A172 (cell line): ENCODE measurements around the gene NAIF1. TPM values are rescaled to one million over a fixed set of nuclear protein-coding genes. Genes with fewer than 3 reads are reported as not detected.
"Not testable (repeated sequence)": the region's sequence is repeated elsewhere in the genome, so short reads cannot be mapped to it uniquely, and the experiment has no call there.

Experiments
- DNase-seq: peaks from one replicate; pipeline ENCODE4 v3.0.0-alpha.2; 2015; ENCODE audit warnings: low spot score
- total RNA-seq: library from RNA; depleted of rRNA; stranded (reverse); fragments of >200 nt; shearing (Covaris generic); gene quantifications from 2 replicates; pipeline ENCODE4 v1.2.3, GENCODE V29; 2014

NAIF1 gene
- total RNA-seq, 1 experiment from 2014 or later, result 14.1 TPM

GRCh38 chr9:128059365-128059983 is 7.6 kb downstream of the NAIF1 start:
- no peak for DNase-seq

DNA sequence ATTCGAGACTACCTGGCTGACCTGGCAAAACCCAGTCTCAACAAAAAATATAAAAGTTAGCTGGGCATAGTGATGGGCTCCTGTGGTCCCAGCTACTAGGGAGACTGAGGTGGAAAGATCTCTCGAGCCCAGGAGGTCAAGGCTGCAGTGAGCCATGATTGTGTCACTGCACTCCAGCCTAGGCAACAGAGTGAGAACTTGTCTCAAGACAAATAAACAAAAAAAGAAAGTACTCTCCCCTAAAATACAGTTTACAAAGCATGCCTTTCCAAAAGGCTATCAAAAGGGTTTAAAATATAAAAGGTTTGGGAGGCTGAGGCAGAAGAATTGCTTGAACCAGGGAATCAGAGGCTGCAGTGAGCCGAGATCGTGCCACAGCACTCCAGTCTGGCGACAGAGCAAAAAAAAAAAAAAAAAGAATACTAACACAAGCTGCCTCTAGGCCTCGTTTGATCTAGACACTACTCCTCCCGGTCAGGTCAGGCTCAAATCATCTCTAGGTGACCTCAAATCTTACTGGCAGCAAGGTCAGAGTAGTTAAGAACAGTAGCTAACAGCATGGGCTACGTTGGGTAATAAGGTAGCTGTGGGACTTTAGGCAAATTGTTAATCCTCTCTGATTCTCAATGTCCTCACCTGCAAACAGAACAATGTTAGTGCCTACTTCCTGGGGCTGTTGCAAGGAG is 9.3 kb downstream of the NAIF1 start:
- DNase-seq, result no peak

GRCh38 chr9:128056887-128057723 is 10.0 kb downstream of the NAIF1 start:
- no peak for DNase-seq

DNA sequence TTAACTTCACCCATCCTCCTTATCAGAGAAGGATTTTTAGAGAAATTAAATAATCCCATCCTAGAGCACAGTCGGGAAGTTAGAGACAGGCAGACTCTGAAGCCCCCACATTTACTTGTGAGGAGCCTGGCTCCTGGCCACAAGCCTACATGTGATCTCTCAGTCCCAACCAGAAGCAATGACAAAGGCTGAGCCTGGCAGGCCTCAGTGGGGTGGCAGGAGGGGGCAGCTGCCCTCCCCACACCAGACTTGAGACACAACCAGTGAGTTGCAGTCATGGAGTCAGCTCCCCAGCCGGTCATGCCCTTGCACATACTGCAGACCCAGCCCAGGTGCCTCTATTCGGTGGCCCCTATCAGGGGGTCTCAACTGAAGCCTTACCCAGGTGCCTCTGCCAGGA is 11.0 kb downstream of the NAIF1 start:
- DNase-seq, result no peak

DNA sequence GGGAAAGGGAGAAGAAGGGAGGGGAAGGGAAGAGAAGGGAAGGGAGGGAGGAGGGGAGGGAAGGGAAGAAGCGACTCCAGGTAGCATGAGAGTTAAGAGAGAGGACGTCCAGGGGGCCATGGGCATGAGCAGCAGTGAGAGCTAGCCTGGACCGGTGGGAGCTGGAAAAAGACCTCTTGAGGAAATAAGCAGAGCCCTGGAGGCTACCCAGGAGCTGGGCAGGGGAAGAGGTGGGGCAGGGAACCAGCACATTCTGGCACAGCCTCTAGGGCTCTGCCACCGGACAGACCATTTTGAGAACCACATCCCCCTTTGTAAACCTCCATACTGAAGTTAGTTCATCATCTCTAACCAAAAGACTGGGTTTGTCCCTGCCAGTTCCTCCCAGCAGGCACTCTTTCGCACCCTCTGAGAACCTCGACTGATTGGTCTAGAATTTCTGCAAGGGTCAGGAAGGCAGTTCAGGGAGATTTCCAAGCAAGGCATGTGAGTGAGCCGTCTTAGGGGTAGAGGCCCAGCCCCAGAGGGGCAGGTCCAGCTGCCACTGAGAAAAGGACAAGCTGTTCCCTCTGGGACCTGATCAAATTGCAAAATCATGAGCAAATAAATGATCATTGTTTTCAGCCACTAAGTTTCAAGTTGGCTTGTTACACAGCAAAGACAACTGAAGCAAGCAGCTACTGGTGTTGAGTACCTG is 11.6 kb downstream of the NAIF1 start:
- DNase-seq, result no peak

- DNase-seq, result no peak
These were observed 13.0 kb downstream of the NAIF1 start for GRCh38 chr9:128054087-128054486.

GRCh38 chr9:128053560-128053959 is 13.6 kb downstream of the NAIF1 start:
- DNase-seq, result no peak

GRCh38 chr9:128051932-128052709 is 15.0 kb downstream of the NAIF1 start:
- no peak for DNase-seq

DNA sequence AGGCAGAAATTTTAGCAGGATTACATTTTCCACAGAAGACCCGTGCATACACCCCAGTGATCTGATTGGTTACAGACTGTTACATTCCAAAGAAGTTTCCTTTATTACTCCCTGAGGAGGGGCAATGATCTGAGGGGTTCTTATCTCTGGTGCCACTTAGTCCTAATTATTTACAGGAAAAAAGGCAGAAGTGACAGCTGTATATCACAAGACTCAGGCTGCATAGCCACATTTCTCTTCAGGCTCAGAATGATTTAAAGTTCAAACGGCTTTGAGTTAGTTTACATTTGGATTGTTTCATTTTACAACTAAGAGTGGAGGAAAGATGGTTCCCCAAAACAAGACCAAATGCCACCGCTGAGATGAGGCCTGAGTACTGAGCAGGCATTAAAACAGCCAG is 17.3 kb downstream of the NAIF1 start:
- DNase-seq, result peak; percentile 39

- DNase-seq, result no peak
These were observed 18.5 kb downstream of the NAIF1 start for GRCh38 chr9:128048663-128049062.

GRCh38 chr9:128047231-128047630 is 19.9 kb downstream of the NAIF1 start:
- no peak for DNase-seq

DNA sequence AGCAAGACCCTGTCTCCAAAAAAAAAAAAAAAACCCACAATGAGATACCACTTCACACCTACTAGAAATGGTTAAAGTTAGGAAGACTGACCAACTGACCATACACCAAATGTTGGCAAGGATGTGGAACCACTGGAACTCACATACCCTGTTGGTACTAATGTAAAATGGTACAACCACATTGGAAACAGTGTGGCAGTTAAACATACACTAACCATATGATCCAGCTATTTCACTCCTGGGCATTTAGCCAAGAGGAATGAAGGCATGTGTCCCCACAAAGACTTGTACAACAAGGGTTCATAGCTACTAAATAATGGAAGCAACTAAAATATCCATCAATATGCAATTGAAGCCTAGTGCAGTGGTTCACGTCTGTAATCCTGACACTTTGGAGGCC is 21.3 kb downstream of the NAIF1 start:
- DNase-seq, result no peak

- DNase-seq, result not testable (repeated sequence)
These were observed 21.7 kb downstream of the NAIF1 start for GRCh38 chr9:128045409-128045808.

DNA sequence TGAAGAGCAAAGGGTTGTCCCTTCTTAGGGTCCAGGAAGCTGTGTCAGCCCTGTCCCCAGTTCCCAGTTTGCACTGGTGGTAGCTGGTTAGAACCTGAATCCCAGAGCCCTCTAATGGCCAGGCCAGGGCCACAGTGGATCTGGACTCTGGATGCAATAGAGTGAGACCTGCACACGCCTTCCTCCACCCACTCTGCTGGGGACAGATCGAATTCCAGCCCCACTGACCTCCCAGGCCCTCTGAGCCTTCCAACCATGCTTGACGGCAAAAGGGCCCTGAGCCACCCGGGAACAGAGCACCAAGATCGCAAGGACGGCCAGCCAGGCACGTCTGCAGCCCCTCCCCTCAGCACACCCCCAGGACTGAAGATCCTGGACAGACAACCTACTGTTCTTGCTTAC is 23.7 kb downstream of the NAIF1 start:
- DNase-seq, result no peak

- no peak for DNase-seq
These were observed 25.1 kb downstream of the NAIF1 start for GRCh38 chr9:128042043-128042442.

DNA sequence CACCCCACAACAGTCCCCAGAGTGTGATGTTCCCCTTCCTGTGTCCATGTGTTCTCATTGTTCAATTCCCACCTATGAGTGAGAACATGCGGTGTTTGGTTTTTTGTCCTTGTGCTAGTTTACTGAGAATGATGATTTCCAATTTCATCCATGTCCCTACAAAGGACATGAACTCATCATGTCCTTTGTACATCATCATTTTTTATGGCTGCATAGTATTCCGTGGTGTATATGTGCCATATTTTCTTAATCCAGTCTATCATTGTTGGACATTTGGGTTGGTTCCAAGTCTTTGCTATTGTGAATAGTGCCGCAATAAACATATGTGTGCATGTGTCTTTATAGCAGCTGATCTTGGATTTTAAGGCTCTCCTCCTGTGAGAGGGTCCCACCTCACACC is 26.3 kb downstream of the NAIF1 start:
- DNase-seq, result not testable (repeated sequence)

DNA sequence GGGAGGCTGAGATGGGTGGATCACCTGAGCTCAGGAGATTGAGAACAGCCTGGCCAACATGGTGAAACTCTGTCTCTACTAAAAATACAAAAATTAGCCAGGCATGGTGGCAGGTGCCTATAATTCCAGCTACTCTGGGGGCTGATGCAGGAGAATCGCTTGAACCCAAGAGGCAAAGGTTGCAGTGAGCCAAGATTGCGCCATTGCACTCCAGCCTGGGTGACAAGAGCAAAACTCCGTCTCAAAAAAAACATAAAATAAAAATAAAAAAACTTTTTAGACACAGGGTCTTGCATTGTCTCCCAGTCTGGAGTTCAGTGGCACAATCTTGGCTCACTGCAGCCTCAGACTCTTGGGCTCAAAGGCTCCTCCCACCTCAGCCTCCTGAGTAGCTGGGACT is 30.6 kb downstream of the NAIF1 start:
- DNase-seq, result not testable (repeated sequence)

DNA sequence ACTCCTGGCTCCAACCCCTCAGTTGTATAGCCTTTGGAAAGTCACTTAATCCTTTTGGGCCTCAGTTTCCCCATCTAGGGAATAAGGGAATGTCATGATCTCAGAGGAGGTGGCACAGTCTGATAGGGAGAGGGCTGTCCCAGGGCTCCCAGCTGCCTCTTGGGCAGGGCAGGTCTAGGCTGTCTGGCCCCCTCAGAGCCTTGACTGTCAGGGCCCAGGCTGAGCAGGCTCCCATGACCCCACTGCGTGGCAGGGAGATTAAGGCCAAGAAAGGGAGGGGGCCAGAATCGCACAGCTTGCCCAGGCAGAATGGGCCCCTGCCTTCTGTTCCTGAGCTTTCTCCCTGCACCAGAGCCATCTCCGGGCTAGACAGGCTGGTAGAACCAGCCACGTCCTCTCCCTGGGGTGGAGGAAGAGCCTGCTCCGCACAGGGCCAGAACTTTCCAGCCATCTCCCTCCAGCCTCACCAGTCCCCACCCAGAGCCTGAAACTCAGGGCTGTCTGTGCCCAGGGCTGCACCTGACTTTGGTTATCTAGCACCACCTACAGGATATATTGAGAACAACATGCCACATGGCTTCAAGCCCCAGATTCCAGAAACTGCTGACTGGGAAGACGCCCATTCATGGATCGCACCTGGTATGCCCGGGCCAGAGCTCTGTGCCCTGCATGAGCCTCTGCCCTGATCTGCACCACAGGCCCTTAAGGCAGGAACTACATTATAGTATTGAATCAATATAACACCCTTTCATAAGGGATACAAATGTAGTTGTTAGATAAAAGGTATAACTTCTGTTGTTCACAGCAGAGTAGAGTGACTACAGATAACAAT is 32.1 kb downstream of the NAIF1 start:
- DNase-seq, result peak; percentile 89

- DNase-seq, result no peak
These were observed 33.5 kb downstream of the NAIF1 start for GRCh38 chr9:128033609-128034008.

DNA sequence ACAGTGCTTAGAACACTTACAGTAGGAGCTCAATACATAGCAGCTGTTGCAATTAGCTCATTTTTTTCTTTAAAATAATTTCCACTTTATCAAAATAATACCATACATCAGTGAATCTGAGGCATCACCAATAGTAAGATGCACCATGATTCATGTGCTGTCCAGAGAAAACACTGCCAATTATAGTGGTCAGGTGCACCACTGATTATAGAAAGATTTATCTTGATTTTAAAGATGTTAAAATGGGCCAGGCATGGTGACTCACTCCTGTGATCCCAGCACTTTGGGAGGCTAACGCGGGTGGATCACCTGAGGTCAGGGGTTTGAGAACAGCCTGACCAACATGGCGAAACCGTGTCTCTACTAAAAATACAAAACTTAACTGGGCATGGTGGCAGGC is 39.4 kb downstream of the NAIF1 start:
- peak; percentile 65 for DNase-seq
